Inflammatory macrophage (primary cell): ENCODE results near the gene DAB2IP.
"Not testable (repeated sequence)": the region's sequence is repeated elsewhere in the genome, so short reads cannot be mapped to it uniquely, and the experiment has no call there.

Source experiments
- DNase-seq, 2 donors: peaks; one replicate each; pipeline ENCODE4 v3.0.0-alpha.2; 2020 to 2022

DAB2IP gene

DNA sequence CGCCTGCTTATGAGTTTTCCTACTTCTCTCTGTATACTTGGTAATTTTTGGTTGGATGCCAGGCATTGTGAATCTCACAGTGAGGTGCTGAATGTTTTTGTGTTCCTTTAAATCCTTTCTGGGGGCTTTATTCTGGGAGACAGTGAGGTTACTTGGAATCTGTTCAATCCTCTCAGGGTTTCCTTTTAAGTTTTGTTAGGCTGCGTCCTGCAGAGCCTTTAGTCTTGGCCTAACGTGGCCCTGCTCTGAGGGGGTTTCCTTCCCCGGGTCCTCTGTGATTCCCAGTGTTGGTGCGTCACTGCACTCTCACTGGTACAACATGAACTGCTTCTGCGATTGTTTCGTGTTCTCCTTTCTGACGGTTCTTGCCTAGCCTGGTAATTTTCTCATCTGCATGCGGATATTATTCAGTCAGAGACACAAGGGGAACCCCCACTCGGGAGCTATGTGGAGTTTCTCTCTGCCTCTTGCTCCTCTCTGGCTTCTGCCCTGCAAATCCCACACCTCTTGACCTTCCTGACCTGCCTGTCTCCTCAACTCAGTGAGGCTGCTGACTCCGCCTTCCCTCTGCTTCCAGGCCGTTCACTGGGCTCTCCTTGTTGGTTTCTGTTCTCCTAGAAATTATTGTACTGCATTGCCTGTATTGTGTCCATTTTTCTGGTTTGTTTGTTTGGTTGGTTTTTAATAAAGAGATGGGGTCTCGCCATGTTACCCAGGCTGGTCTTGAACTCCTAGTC is 128.1 kb downstream of the DAB2IP start:
- DNase-seq: no peak

DNA sequence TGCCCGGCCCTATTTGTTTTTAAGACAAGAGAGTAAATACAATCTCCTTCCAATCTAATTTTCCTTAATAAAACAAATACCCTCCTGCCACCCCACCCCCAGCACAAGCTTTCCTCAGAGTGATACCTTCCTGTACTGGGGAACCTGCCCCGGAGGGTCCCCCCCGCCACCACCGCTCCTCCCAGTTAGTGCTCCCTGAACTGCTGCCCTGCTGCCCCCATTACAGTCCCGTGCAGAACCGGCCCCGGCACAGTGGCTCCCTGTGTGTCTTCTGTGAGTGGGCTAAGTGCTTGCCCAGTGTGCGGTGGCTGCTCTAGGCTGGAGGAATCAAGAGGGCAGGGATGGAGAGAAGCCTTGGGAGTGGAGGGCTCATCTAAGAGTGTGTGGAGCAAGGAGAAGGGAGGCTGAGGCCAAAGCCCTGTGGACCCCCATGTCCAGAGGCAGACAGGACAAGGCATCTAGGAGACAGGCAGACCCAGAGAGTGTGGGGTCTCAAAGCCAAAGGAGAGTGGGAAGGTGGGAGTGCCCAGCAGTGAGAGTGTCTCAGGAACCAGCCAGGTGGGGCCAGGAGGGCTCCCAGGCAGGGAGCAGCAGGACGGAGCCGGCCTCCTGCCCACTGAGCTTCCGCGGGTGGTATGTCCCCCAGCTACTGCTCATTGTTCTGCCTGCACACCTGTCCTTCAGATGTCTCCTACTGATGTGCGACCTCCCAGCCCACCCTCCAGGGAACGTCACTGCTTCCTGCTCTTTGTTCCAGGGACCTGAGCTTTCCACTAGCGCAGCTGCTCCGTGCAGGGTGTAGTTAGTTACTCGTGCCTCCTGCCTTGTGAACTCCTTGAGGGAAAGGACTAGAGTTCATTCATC is 129.0 kb downstream of the DAB2IP start:
- no peak for DNase-seq

GRCh38 chr9:121781145-121781548 is 129.7 kb downstream of the DAB2IP start:
- no peak for DNase-seq

GRCh38 chr9:121781701-121782464 is 130.4 kb downstream of the DAB2IP start:
- DNase-seq: no peak

GRCh38 chr9:121782514-121783110 is 131.2 kb downstream of the DAB2IP start:
- DNase-seq: no peak

DNA sequence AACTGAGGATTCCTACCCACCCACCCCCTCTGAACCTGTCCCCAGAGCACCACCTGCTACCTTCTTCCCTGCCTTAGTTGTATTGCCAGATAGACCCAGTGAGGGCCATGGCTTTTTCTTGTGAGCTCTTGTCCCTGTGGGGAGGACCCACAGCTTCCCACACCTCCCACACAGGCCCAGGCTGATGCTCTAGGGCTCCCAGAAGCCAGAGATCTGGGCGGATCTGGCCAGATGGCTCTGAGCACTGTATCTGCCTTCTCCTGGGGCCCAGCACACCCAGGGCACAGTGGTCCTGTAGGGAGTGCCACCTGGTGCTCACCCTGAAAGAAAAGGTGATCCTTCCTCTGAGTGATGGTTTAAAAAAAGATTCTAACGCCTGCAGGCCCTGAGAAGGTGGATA is 131.7 kb downstream of the DAB2IP start:
- no peak for DNase-seq

- DNase-seq: no peak
These were observed 132.4 kb downstream of the DAB2IP start for GRCh38 chr9:121783521-121784507.

DNA sequence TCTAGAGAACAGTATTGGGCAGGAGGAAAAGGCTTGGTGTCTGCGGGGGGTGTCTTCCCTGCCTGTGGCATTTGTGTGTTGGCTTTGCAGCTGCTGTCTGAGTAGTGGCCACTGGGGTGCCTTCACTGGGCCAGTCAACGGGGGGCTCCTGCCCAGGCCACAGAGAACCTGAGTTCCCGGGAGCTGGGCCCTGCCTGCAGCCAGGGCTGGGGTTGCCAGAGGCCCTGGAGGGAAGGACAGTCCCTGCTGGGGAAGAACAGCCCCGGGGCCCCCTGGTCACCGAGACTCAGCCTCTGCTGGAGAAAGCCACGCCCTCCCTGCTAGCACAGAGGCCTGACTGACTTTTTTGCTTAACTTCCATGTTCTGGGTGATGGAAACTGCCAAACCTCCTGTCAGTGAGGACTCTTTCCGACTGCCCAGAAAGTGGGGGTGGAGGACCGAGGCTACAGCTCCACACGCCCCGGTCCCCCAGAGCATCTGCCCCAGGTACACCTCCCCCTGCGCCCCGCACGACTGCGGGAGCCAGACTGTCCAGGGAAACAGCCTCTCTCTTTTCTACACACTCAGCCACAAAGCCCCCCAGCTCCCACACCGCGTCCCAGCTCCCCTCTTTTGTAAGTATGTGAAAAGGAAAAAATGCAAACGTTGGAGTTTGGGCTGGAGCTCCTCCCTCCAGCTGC is 133.4 kb downstream of the DAB2IP start:
- DNase-seq: no peak

DNA sequence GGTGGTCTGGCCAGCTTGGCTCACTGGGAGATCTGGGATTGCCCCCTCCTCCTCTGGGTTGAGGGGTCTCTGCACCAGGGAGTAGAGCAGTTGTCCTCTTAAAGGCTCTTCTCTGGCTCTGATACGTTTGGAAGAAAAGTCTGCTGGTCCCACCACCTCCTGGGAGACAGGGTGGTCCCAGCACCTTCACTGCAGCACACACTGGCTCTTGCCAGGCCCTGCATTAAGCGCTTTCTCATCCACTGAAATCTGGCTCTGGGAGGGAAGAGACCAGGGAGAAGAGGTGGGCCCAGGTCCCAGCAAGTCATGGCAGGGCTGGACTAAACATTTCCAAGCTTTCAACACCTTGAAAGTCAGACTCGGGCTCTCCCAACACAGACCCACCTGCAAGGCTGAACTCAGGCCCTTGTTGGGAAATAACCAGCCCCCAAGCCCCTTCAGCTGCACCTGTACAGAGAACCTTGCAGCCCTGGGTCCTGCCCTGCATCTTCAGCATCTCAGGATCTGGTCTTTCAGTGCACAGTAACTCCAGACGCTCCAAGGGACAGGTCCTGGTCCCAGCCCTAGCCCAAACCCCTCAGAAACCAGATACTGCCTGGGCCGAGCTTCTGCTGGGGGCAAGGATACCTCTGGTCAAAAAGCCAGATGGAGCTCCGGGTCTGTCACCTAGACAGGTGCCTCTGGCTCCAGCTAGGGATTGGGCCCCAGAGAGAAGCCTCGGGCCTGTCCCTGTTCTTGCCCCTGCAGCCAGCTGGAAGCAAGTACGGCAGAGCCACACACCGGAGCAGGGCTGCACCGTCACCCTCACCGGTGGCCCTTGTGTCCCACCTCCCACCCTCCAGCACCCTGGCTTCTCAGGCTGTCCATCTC is 134.5 kb downstream of the DAB2IP start:
- DNase-seq: no peak

DNA sequence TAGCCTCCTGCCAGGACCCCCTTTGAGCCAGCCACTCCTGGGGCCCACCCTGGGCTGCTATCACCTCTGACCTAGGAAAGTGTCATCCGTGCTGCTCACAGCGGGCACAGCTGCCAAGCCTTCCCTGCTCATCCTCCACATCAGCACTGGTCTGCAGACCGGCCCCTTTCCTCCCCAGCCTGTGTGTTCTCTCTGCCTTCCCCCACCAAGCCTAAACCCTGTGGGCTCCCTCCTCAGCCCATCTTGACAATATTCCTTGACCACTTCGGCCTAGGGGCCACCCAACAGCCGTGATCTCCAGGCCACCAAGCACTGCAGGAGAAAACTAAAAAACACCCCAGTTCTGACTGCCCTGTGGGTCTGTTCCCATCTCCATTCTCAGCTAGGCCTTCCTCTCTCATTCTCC is 135.1 kb downstream of the DAB2IP start:
- no peak for DNase-seq

- no peak for DNase-seq
These were observed 135.6 kb downstream of the DAB2IP start for GRCh38 chr9:121786998-121787422.

DNA sequence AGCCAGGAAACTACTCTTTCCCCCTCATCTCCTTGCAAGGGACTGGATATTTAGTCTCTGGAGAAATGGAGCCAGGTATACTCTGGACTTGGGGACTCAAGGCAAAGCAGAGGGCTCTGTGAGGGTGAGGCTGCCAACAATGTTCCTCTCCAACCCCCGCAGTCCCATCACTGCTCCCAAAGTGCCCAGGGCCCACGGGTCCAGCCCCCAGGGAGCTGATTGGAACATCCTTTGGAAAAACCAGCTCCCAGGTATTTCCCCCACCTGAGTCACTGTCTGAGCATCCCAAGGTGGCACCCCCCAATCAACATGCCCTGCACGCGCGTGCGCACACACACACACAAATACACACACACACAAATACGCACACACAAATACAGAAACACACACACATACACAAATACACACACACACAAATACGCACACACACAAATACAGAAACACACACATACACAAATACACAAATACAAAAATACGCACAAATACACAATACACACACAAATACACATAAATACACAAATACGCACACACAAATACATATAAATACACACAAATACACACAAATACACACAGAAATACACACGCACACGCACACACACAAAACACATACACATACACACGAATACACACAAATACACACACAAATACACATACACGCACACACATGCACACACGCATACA is 137.4 kb downstream of the DAB2IP start:
- DNase-seq: no peak

DNA sequence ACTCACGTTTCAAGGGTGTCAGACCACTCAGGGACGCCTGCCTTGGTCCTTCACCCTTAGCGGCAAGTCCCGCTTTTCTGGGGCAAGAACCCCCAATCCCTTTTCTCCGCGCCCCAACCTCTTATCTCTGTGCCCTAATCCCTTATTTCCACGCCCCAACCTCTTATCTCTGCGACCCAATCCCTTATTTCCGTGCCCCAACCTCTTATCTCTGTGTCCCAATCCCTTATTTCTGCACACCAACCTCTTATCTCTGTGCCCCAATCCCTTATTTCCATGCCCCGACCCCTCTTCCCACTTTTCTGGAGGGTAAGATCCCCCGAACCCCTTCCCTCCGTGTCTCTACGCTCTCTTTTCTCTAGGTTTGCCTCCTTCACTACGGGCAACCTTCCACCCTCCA is 139.4 kb downstream of the DAB2IP start:
- DNase-seq: no peak

- DNase-seq: not testable (repeated sequence)
These were observed 141.0 kb downstream of the DAB2IP start for GRCh38 chr9:121792476-121792875.

- DNase-seq: not testable (repeated sequence)
These were observed 142.9 kb downstream of the DAB2IP start for GRCh38 chr9:121794334-121794733.

DNA sequence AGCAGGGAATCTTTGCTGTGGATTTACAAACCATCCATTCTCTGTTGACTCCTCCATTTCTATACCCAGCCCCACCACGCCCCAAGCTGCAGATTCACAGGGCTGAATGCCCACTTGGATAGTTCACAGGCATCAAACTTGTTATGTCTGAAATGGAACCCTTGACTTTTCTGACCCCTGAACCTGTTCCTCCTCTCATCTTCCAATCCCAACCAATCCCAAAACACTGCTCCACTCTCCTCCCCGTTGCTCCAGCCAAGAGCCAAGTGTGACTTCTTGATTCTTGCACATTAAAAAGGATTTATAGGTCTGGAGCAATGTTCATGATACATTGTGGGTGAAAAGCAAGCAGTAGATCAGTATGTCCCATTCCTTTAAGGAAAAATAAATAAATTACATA is 145.6 kb downstream of the DAB2IP start:
- DNase-seq: no peak

- no peak for DNase-seq
These were observed 147.5 kb downstream of the DAB2IP start for GRCh38 chr9:121798941-121799340.

DNA sequence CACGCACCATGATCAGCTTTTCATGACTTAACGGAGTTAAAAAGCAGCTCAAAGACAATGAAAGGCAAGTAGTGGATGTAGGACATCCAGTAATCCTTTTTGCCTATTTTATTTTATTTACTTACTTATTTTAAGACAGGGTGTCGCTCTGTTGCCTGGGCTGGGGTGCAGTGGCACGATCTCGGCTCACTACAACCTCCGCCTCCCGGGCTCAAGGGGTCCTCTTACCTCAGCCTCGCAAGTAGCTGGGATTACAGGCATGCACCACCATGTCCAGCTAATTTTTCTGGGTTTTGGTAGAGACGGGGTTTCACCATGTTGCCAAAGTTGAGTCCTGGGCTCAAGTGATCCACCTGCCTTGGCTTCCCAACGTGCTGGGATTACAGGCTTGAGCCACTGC is 148.9 kb downstream of the DAB2IP start:
- DNase-seq: no peak

DNA sequence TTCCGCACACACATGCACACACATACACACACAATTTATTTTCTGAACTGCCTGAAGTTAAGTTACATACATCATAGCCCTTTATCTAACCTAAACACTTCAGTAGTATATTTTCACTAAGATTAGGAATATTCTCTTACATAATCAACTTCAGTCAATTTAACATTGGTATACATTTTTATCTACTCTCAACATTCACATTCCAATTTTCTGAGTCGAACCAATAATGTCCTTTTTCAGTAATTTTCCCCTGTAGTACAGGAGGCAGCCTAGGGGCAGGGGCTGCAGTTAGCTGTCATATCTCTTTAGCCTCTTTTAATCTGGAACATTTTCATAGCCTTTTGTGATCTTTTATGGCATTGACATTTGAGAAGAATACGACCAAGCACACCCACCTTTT is 150.1 kb downstream of the DAB2IP start:
- DNase-seq: no peak
